Raji (cell line): ENCODE measurements around the gene CLIP4.

Experiments used
- POLR2A ChIP-seq: IDR thresholded peaks from 2 replicates; pipeline ENCODE4 v1.6.1; 2011; ENCODE audit warnings: low read depth, low read length, control low read depth; ENCODE audit not compliant: insufficient read depth

The CLIP4 gene

DNA sequence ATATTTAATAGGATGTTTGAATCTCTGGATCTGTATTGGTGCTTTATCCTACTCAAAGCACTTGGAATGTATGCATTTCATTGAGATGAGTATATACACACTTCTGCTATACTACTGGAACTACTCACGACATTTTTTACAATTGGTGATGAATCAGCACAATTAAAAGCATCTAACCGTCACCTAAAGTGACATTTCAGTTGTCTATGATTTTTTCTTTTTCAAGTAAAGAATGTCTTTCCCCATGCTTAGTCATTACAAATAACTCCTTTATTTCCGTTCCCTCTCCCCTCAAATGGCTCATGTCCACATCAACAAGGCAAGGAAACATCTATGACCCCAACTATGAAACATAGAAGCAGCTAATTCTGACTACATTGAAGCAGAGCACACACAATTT lies 77.3 kb downstream of the CLIP4 start:
- no peak for TF ChIP-seq POLR2A

DNA sequence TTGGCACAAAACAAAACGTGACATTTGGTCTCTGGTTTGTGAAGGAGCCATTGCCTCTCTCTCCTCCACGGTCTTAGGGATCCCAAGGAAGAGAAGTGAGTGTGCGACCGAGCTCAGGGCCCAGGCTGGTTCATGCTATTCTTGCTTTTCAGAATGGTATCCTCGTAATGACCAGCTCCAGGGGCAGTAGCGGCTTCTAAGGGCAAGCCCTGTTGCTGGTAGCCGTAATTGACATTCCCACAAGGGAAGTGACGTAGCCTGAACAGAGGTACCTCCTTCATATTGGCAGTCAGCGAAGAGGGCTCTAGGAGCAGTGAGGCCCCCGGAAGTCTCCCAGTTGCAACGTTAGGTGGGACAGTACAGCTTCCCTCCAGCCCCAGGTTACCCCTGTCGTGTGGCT lies 77.9 kb downstream of the CLIP4 start:
- TF ChIP-seq POLR2A, result no peak

DNA sequence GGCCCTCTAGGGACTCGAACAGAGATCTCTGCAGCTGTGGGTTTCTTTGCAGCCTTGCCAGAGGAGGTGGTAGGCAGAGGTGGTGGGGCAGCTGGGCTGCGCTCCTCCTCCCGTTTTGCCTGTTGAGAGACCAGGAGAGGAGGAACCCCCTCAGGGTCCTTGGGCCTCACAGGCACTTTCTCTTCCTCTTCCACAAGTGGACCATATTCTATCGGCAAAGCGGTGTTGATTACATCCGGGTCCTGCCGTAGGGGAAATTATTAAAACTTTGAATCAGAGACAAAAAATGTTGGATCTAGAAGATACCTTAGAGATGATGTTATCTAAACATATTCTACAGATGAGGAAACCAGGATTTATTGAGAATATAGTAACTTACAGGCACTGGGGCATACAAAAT lies 78.5 kb downstream of the CLIP4 start:
- TF ChIP-seq POLR2A, result no peak

DNA sequence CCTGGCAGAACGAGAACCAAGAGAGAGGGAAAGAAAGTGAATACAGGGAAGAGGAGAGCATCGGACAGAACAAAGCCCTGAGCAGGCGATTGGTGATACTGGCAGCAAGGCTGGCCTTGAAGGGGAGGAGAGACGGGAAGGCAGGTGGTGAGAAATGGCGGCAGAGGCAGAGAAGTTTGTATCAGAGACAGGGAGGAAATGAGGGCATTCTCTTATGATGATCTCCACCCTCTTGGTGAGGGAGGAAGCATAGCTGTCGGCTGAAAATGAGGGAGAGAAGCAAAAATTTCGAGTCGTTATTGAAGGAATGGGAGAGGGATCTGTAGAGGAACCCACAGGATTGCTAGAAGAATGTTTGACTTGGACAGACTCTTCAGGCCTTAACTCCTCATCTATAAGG lies 80.6 kb downstream of the CLIP4 start:
- TF ChIP-seq POLR2A, result no peak

DNA sequence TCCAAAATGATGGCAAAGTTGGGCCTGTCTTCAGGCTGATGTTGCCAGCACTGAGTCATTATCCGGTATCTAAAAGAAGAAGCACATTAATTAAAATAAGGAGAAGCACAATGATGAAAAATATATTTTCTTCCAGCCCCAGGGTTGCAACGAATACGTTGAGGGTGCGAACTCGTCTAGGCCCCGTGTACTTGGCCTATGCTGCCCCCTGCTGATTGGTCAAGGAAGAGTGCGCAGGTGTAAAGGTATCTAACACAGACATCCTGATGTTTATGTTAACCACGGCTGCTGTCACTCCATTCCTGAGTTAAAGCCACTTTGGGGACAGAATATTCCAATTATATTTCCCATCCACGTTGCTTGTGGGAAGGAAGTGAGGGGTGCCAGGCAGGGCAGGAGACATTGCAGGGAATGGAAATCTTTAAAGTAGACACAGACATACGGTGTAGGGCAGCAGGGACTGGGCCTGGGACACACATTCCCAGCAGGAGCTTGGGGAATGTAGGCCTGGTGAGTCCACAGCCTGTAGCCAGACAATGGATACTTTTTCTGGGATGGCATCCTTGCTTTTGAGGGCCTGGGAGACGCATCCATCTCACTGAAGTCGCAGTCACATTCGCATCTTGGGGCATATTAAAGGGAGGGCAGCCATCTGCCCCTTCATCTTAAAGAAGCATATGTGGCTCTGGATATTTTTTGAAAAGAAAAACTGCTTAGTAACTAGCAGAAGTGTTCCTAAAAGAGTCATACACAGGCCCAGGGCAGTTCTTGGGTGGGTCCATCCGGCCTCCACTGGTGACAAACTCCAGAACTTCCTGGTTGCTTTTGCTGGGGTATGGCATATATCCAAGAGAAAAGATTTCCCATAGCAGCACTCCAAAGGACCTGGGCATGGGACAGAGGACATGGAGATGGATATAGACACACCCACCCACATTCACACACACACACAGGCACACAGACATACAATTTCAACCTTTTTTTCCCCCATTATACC lies 81.9 kb downstream of the CLIP4 start:
- TF ChIP-seq POLR2A, result no peak

DNA sequence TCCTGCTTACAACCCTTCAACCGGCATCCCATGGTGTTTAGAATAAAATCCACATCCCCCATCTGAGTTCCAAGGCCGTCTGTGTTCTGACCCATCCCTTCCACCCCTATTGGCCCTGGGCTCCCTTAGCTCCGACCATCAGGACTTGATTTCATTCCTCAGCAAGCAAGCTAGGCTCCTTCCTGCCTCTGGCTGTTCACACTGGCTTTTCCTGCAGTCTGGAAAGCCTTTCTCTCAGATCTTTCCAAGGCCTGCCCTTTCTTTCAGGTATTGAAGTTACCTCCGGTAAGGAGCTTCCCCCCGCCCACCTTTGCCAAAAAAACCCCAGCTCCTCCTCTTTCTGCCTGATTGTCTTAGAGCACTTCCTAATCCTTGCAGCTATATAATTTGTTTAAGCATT lies 86.8 kb downstream of the CLIP4 start:
- TF ChIP-seq POLR2A, result no peak

DNA sequence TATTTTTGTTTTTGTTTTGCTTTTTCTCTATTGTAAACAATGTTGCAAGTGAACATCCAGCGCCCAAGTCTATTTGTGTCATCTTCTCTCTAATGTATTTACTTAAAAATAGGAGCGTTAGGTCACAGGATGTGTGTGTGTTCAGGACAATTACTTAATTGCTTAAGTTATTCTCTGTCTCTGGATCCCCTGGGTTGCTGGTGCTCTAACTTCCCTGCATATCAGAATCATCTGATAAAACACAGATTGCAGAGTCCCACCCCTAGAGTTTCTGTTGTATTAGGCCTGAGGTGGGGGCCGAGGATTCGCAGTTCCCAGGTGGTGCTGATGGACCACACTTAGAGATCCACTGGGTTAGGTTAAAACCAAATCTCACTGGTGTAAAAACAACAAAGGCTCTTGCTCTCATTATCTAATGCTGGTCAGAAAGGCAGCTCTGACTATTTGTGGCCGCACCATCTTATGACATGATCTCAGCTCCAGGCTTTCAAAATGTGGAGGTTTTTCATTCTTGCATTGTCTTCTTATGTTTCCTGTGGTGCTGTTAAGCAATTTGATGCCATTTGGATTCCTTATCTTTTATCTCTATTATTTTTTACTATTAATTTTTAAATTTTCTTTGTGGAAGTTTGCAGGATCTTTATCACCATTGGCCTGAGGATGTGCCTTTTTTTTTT lies 87.7 kb downstream of the CLIP4 start:
- no peak for TF ChIP-seq POLR2A

DNA sequence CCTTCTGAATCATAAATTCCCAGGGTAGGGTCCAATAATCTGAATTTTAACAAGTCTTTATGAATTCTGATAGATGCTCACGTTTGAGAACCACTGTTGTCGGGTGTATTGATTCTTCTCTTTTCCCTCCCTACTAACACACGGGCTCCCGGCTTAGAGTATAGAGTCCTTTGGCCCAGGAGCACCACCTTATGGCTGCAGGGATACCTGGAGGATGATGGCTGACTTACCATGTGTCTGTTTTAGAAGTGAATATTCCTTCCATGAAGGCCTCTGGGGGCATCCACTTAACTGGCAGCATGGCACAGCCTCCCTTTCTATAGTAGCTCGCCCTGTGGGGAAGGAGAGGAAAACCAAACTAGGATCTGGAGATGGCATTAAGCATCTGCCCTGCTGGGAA lies 91.7 kb downstream of the CLIP4 start:
- no peak for TF ChIP-seq POLR2A

DNA sequence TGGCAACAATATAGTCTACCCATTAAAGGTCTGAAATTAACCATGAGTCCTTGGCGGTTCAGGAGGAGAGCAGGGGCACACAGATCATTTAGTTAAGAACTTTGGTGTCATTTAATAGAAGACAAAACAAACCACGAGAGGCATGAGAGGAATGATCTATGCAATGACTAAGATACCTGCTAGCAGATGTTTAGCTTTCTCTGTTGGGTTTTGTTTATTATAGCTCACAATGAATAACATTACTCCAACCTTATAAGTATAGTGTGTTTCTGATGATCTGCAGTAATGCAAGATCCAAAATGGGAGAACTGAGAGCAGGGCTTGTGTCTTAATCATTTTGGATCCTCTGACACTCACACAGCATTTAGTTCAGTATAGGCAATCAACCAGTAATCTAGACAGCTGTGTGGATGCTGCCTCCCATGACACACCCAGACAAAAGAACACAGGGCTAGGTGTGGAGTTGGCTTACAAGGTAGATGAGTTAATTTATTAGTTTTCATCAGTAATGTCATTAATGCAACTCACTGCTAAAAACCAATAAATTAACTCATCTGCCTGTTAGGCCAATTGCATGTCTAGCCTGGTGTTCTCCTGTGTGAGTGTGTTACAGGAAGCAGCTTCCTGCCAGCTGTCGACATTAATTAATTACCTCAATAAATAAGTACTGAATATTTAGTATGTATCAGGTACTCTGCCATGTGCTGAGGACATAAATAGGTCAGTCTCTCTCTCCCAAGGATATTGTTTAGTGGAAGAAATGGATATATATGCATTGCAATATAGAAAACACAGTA lies 92.3 kb downstream of the CLIP4 start:
- no peak for TF ChIP-seq POLR2A

DNA sequence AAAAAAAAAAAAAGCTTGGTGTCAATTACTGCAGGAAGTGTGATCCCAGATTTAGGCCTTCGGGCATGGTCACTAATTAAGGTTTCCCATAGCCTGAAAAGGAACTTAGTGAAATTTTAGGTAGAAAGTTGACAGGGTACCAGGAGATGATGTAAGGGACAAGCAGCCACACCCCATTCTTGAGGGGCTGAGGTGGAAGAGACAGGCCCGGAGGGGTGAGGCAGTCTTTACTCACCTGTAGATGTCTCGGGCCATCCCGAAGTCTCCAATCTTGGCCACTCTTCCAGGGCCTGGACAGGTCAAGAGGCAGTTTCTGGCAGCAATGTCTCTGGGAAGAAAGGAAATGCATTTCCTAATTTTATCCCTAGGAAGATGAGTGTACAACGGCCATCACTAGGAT lies 94.3 kb downstream of the CLIP4 start:
- no peak for TF ChIP-seq POLR2A

DNA sequence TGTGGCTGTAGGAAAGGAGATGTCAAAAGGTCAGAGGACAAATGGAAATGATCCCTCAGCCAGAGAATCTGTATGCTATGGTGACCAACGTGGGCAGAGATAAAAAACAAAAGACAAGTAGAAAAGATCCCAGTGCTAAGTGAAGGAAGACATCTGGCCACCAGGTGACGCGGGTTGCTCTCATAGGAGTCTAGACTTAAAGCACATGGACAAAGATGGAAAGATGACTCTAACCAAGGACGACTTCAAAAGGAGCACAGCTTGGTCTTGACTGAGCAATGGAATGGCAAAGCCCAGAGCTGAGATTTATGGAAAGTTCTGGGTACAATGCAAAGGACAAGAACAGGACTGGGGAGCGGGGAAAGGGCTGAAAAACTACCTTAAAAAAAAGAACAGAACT lies 96.8 kb downstream of the CLIP4 start:
- TF ChIP-seq POLR2A, result no peak

DNA sequence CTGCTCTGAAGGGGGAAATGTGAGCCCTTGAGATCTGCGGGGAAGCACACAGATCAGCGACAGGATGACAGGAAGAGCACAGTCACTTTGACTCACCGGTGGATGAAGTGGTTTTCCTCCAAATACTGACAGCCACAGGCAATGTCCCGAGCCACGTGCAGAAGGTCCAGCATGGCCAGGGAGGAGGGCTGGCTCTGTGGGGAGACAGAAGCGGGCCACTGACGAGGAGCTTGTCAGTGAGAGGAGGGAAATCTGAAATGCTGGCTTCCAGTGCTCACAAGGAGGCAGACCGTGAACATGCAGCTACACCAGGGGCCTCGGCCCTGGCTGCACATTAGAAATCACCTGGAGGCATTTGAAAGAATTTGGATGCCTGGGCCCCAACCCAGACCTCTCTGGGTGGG lies 98.7 kb downstream of the CLIP4 start:
- no peak for TF ChIP-seq POLR2A

DNA sequence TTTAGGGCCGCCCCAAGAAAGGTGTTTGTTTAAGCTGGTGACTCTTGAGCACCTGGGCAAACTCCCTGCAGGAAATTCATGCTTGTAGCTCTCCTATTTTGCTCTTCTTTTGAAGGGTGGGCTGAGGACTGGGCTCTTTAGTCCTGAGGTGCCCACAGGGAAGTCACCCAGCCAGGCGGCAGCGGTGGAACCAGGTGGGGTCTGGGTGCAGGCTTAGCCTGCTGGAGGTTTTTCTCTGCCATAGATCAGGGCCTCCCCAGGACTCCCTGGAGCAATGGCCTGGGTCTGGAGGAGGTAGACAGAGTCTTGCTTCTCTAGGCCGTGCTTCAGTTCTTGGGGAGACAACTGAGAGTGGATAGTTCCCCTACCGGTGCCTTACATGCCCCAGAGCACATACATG lies 99.9 kb downstream of the CLIP4 start:
- no peak for TF ChIP-seq POLR2A

DNA sequence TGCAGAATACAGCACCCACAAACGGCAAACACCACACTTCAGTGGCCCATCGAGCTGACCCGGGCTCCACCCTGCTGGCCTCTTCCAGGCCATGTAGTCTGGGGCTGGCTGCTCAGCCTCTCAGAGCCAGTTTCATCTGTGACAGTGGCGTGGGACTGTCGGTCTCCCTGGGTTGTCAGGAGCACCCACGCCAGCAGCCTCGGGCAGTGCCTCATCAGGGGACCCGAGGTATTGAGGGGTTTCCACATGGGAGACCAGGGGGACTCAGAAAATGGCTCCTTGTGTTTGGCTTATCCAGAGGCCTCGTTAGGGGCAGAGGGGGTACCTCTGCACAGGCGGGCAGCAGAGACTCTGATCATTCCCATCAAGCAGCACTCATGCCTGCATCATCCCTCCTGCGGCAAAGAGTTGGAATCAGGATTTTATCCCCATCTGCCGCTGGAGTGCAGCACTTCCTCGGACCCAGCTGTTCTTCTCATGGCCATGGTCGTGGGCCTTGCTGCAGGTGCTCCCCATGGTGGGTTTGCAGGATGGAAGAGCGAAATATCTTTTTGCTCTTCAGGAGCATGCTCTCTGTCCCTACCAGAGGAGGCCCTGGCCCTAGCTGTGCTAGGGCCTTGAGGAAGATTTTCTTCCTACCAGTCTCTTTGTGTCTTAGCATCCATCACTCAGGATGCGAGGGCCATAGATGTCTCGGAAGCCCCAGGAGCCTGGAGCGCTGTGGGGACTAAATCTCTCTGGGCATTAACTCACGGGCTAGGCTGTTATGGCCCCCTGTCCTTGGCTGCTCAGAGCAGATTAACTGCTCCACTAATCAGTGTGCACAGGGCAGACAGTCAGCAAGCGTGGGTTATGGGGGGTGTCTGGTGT lies 100.8 kb downstream of the CLIP4 start:
- TF ChIP-seq POLR2A, result no peak

DNA sequence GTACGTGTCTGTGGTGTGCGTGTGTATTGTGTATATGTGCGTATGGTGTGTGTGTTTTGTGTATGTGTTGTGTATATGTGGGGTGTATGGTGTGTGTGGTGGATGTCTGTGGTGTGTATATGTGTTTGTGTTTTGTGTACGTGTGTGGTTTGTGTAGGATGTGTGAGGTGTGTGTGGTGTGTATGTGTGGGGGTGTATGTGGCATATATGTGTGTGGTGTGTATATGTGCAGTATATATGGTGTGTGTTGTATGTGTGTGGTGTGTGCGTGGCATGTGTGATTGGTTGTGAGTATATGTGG lies 101.3 kb downstream of the CLIP4 start:
- no peak for TF ChIP-seq POLR2A

DNA sequence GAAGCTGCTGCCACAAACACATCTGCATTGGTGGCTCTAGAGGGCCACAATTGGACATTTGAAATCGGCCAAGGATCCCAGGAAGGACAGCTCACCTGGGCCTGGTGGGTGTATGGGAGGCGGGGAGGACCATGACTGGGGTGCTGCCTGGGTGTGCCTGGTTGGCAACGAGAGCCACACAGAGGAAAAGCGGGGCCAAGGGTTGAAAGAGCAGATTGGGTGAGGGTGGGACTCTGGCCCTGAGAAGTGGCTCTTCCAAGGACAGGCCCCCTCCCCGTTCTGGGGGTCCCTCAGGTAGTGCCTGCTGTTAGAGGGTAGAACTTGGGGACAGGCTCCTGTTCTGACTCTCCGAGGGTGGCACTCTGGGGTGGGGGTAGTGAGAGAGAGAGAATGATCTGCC lies 102.9 kb downstream of the CLIP4 start:
- no peak for TF ChIP-seq POLR2A
